Suprapubic skin (tissue), 4 donors: ENCODE measurements around the gene PTPRD.

Experiments
- CTCF ChIP-seq, 2 donors: fragments of 200-600 bp in 1 of 2; fragments of 450-650 bp in 1 of 2; sonication (generic) in 1 of 2; IDR thresholded peaks; one replicate each; pipeline ENCODE4 v1.5.1; 2016 to 2019; ENCODE audit warnings: antibody characterized with exemption in 2 of 2, mild to moderate bottlenecking in 1 of 2, moderate library complexity in 1 of 2
- EP300 ChIP-seq: sonication (generic); formaldehyde crosslinking; IDR thresholded peaks from one replicate; pipeline ENCODE4 v1.6.1; 2017; ENCODE audit warnings: antibody characterized with exemption
- POLR2A ChIP-seq, 2 donors: fragments of 450-650 bp; IDR thresholded peaks; one replicate each; pipeline ENCODE4 v1.6.1; 2017; ENCODE audit warnings: antibody characterized with exemption in 2 of 2, mild to moderate bottlenecking in 2 of 2, moderate library complexity in 2 of 2
- POLR2AphosphoS5 ChIP-seq, 3 donors: sonication (generic); formaldehyde crosslinking; IDR thresholded peaks; one replicate each; pipeline ENCODE4 v1.6.1; 2017; ENCODE audit warnings: antibody characterized with exemption in 3 of 3

GRCh38 chr9:8679371-8679822 is 1933.4 kb downstream of the PTPRD start:
- TF ChIP-seq CTCF (IDR thresholded peaks at IDR 0.05) = no peak
- no peak for TF ChIP-seq POLR2A (IDR thresholded peaks at IDR 0.05)
- no peak for TF ChIP-seq POLR2AphosphoS5 (IDR thresholded peaks at IDR 0.05)
- no peak for TF ChIP-seq EP300
